ENCODE results near the gene CCKAR.

The CCKAR gene

GRCh38 chr4:26434030-26434639 lies 56.1 kb downstream of the CCKAR start:
- no peak for TF ChIP-seq CTCF (IDR thresholded peaks at IDR 0.05)
- H3K27ac ChIP-seq: no peak overlapping the region
- no peak for DNase-seq (ENCODE audit: low spot score)
- H3K4me3 ChIP-seq: no peak overlapping the region

GRCh38 chr4:26433556-26433955 lies 56.7 kb downstream of the CCKAR start:
- DNase-seq (ENCODE audit: low spot score): no peak
- Histone ChIP-seq H3K27ac (no peak overlapping the region), H3K4me3 (no peak overlapping the region)
- no peak for TF ChIP-seq CTCF (IDR thresholded peaks at IDR 0.05)

- Histone ChIP-seq H3K4me3 (no peak overlapping the region), H3K27ac (no peak overlapping the region)
- DNase-seq (ENCODE audit: low spot score): no peak
- no peak for TF ChIP-seq CTCF (IDR thresholded peaks at IDR 0.05)
Measured at GRCh38 chr4:26432419-26432818, 57.9 kb downstream of the CCKAR start.

GRCh38 chr4:26431461-26432180 lies 58.7 kb downstream of the CCKAR start:
- no peak overlapping the region for H3K27ac ChIP-seq
- no peak for TF ChIP-seq CTCF (IDR thresholded peaks at IDR 0.05)
- DNase-seq (ENCODE audit: low spot score): no peak
- H3K4me3 ChIP-seq: no peak overlapping the region
